Pancreas (tissue), 10 donors: ENCODE measurements around the gene HTR1E. TPM values are rescaled to one million over a fixed set of nuclear protein-coding genes. Genes with fewer than 3 reads are reported as not detected.

Experiments
- ATAC-seq, 4 donors: fragments of 200-7000 bp; cut with Tn5 transposase; one replicate each; pipeline versions ENCODE4 v1.8.0 to v1.9.1; 2020; ENCODE audit warnings: mild to moderate bottlenecking in 4 of 4, moderate library complexity in 4 of 4
- DNase-seq, 6 donors: peaks; one replicate each; pipeline ENCODE4 v3.0.0-alpha.2; 2020
- FAIRE-seq: peaks from 2 replicates; lab custom pipeline; 2012; peaks lifted over from hg19 to GRCh38; lab: Jason Lieb, UNC
- H3K27ac ChIP-seq, 4 donors: fragments of 200-600 bp; sonication (generic); 1 replicate in 3 of 4; 2 replicates in 1 of 4; pipeline versions ENCODE4 v1.5.0 to v1.8.0; 2020
- H3K27me3 ChIP-seq, 4 donors: fragments of 200-600 bp; one replicate each; pipeline ENCODE4 v1.8.0; 2021
- H3K36me3 ChIP-seq, 3 donors: fragments of 200-600 bp; sonication (generic) in 1 of 3; one replicate each; pipeline versions ENCODE4 v1.5.0 to v1.8.0; 2020 to 2021
- H3K4me1 ChIP-seq, 3 donors: fragments of 200-600 bp; one replicate each; pipeline ENCODE4 v1.8.0; 2021
- H3K4me3 ChIP-seq, 4 donors: fragments of 200-600 bp; sonication (generic) in 2 of 4; one replicate each; pipeline versions ENCODE4 v1.5.0 to v1.8.0; 2020 to 2021
- H3K9me3 ChIP-seq, 4 donors: fragments of 200-600 bp; one replicate each; pipeline ENCODE4 v1.8.0; 2021
- CTCF ChIP-seq, 4 donors: fragments of 200-600 bp; sonication (generic) in 3 of 4; IDR thresholded peaks; one replicate each; pipeline versions ENCODE4 v1.5.0 to v1.8.0; 2021; ENCODE audit warnings: antibody characterized with exemption in 4 of 4
- WGBS, 2 donors: extraction: QIAGEN DNeasy Blood & Tissue Kit; methylation state at CpG; one replicate each; pipeline ENCODE4 v1.1.7; 2013; 5-methylcytosine and 5-hydroxymethylcytosine counted together
- intact Hi-C, 3 donors: fragments of 100-400 bp; cut with DNase I; formaldehyde crosslinking; loops; one replicate each; pipeline versions ENCODE4 v1.11.1 to v1.14.2; 2022
- polyA plus RNA-seq, 2 donors: library from polyadenylated mRNA; stranded (reverse); fragments of 200-250 nt; gene quantifications; one replicate each; pipeline ENCODE4 v1.2.3, GENCODE V29; 2013
- total RNA-seq, 6 donors: library from RNA; stranded (reverse); fragmentation: NEBNext Ultra II Directional in 4 of 6; extraction: Animal tissue kit (Norgen Biotek cat#: 25700) in 4 of 6; gene quantifications; one replicate each; pipeline versions ENCODE4 v1.2.1 to v1.2.4, GENCODE V29; 2021 to 2023
- donor health status: healthy with polysubstance abuse.
- donor health status: DM: no; HTN: no; CAD: no; lungs with moderate emphysema.
- donor health status: DM: no; HTN: no; CAD: no.
- donor health status: control.
- donor health status: control.
- donor health status: Bipolar disorder and iron deficiency.
- donor health status: DM: yes; HTN: yes; CAD: no.
- donor health status: DM: no; HTN: no; CAD: no.
- donor health status: DM: no; HTN: no; CAD: no.
- donor health status: DM: yes; HTN: yes; CAD: no.

HTR1E gene
- total and polyA plus RNA-seq, 8 donors = 0.09 to 0.52 (median 0.24) TPM; not detected in 5

GRCh38 chr6:87059943-87060342 lies 122.6 kb downstream of the HTR1E start:
- Histone ChIP-seq H3K27me3 (no peaks in the 10 kb centered on the region), H3K4me3 (no peak overlapping the region), H3K9me3 (no peaks in the 10 kb centered on the region), H3K4me1 (no peaks in the 10 kb centered on the region), H3K27ac (no peak overlapping the region), H3K36me3 (no peaks in the 10 kb centered on the region)
- no peak for TF ChIP-seq CTCF (IDR thresholded peaks at IDR 0.05)
- intact Hi-C loops = no loop called here
- WGBS, 2 donors = 86 to 87% methylated on average over 13 to 18 of the region's 18 CpGs
- DNase-seq (peak in 1 of 6 donors; percentile 48), FAIRE-seq (no peak), ATAC-seq (no peak)

DNA sequence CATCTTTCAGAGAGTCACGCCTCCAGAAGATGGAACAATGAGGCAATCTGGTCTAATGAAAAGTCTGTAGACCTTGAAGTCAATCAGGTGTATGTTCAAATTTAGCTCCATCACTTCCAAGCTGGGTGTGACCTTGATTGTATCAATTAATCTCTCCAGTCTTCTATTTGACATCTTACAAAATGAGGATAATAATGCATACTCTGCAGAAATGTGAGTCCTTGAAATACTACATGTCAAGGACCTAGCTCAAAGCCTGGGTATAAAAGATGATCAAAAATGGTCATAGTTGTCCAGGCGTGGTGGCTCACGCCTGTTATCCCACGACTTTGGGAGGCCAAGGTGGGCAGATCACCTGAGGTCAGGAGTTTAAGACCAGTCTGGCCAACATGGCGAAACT lies 127.8 kb downstream of the HTR1E start:
- no peak for DNase-seq
- no peak for ATAC-seq
- Histone ChIP-seq H3K4me1 (peaks cover 0 to 5% (median 5%) of the 10 kb centered on the region in 3 donors), H3K27ac (no peak overlapping the region), H3K4me3 (no peak overlapping the region), H3K36me3 (no peaks in the 10 kb centered on the region), H3K27me3 (no peaks in the 10 kb centered on the region), H3K9me3 (no peaks in the 10 kb centered on the region)
- FAIRE-seq = no peak
- no peak for TF ChIP-seq CTCF (IDR thresholded peaks at IDR 0.05)
- 46 to 60% methylated on average over 5 of the region's 5 CpGs for WGBS, 2 donors
- intact Hi-C loops = no loop called here

Other genes starting within 250 kb of the HTR1E start
- under 1 TPM in 1 of 6 donors, not detected in 5; 0.16 TPM for gene CGA, start 157.6 kb downstream of the HTR1E start, total RNA-seq
- gene CGA, start 157.6 kb downstream of the HTR1E start, polyA plus RNA-seq = not detected
- gene ZNF292, start 218.0 kb downstream of the HTR1E start, total RNA-seq = 10 to 100 TPM; 14.8 to 28.5 (median 17.0) TPM
- gene ZNF292, start 218.0 kb downstream of the HTR1E start, polyA plus RNA-seq = 1 to 10 TPM; 4.2 to 5.9 TPM